GM18867 (cell line): Measurements from ENCODE around the gene MICALL2.

Experiments
- ATAC-seq: cut with Tn5 transposase; IDR thresholded peaks from one replicate; pipeline ENCODE4 v1.9.1; 2021; ENCODE audit warnings: mild to moderate bottlenecking, moderate library complexity; ENCODE audit not compliant: unreplicated experiment

Gene MICALL2

GRCh38 chr7:1419688-1420087 lies 39.6 kb downstream of the MICALL2 start:
- no peak for ATAC-seq

GRCh38 chr7:1419310-1419634 lies 40.0 kb downstream of the MICALL2 start:
- no peak for ATAC-seq

- no peak for ATAC-seq
Observed at GRCh38 chr7:1418505-1419309, 40.6 kb downstream of the MICALL2 start.

- no peak for ATAC-seq
Observed at GRCh38 chr7:1415389-1415990, 43.8 kb downstream of the MICALL2 start.

GRCh38 chr7:1413936-1414639 lies 45.2 kb downstream of the MICALL2 start:
- no peak for ATAC-seq

GRCh38 chr7:1412322-1413261 lies 46.7 kb downstream of the MICALL2 start:
- peak; percentile 74 for ATAC-seq

- ATAC-seq, result no peak
Observed at GRCh38 chr7:1411414-1411813, 47.9 kb downstream of the MICALL2 start.

GRCh38 chr7:1410992-1411391 lies 48.3 kb downstream of the MICALL2 start:
- no peak for ATAC-seq

- no peak for ATAC-seq
Observed at GRCh38 chr7:1409555-1409954, 49.7 kb downstream of the MICALL2 start.

- no peak for ATAC-seq
Observed at GRCh38 chr7:1408466-1408865, 50.8 kb downstream of the MICALL2 start.

GRCh38 chr7:1407892-1408291 lies 51.4 kb downstream of the MICALL2 start:
- no peak for ATAC-seq

- no peak for ATAC-seq
Observed at GRCh38 chr7:1404898-1405548, 54.2 kb downstream of the MICALL2 start.

GRCh38 chr7:1404460-1404809 lies 54.8 kb downstream of the MICALL2 start:
- ATAC-seq, result no peak

GRCh38 chr7:1403638-1404459 lies 55.4 kb downstream of the MICALL2 start:
- no peak for ATAC-seq

- ATAC-seq, result no peak
Observed at GRCh38 chr7:1402791-1403637, 56.3 kb downstream of the MICALL2 start.

- ATAC-seq, result no peak
Observed at GRCh38 chr7:1402110-1402790, 57.0 kb downstream of the MICALL2 start.

- ATAC-seq, result no peak
Observed at GRCh38 chr7:1401011-1401410, 58.3 kb downstream of the MICALL2 start.

- no peak for ATAC-seq
Observed at GRCh38 chr7:1400371-1400770, 58.9 kb downstream of the MICALL2 start.
